Measurements from ENCODE around the gene TPST1.
"Not testable (repeated sequence)": the region's sequence is repeated elsewhere in the genome, so short reads cannot be mapped to it uniquely, and the experiment has no call there.

Gene TPST1

GRCh38 chr7:66371096-66371824, 166.1 kb downstream of the TPST1 start:
- TF ChIP-seq CTCF (conservative IDR thresholded peaks at IDR 0.05) (no peak), ZFX (IDR thresholded peaks at IDR 0.05) (no peak)
- H3K27ac ChIP-seq: no peak overlapping the region

GRCh38 chr7:66374141-66374840, 169.2 kb downstream of the TPST1 start:
- H3K27ac ChIP-seq: not testable (repeated sequence)

- no peak overlapping the region for H3K27ac ChIP-seq
- no peak for TF ChIP-seq CTCF (conservative IDR thresholded peaks at IDR 0.05)
- TF ChIP-seq ZFX (IDR thresholded peaks at IDR 0.05): no peak
Measured at GRCh38 chr7:66376264-66376945, 171.3 kb downstream of the TPST1 start.

GRCh38 chr7:66377045-66377444, 171.9 kb downstream of the TPST1 start:
- no peak overlapping the region for H3K27ac ChIP-seq
- TF ChIP-seq CTCF (conservative IDR thresholded peaks at IDR 0.05): no peak
- TF ChIP-seq ZFX (IDR thresholded peaks at IDR 0.05): no peak

- no peak for TF ChIP-seq CTCF (conservative IDR thresholded peaks at IDR 0.05)
- TF ChIP-seq ZFX (IDR thresholded peaks at IDR 0.05): no peak
- no peak overlapping the region for H3K27ac ChIP-seq
Measured at GRCh38 chr7:66377714-66378113, 172.6 kb downstream of the TPST1 start.

GRCh38 chr7:66379542-66380160, 174.5 kb downstream of the TPST1 start:
- H3K27ac ChIP-seq: no peak overlapping the region

More at GRCh38 chr7:66379542-66380160, 174.5 kb downstream of the TPST1 start:
- TF ChIP-seq CTCF (conservative IDR thresholded peaks at IDR 0.05) (no peak), ZFX (IDR thresholded peaks at IDR 0.05) (no peak)

Data from C4-2B (cell line).